ENCODE data around the gene ATPAF2. TPM values are rescaled to one million over a fixed set of nuclear protein-coding genes. Genes with fewer than 3 reads are reported as not detected.

The ATPAF2 gene
- total RNA-seq, 1 experiment from 2014 or later: 46.1 TPM

- Histone ChIP-seq H3K9me3 (ENCODE audit: control insufficient read depth in 1 of 2, insufficient read depth in 1 of 2, low read depth in 1 of 2, low read length in 2 of 2) (no peaks in the 10 kb centered on the region), H3K9me2 (ENCODE audit: insufficient read depth) (no peaks in the 10 kb centered on the region), H3K36me3 (ENCODE audit: control insufficient read depth in 1 of 2, insufficient read depth in 2 of 2, low read length in 2 of 2) (0 out of 4 replicates have a peak, but pooled peaks cover 0 to 3% of the 10 kb centered on the region in 2 experiments), H3K27ac (ENCODE audit: low read depth, low read length) (no peak overlapping the region), H3K9ac (ENCODE audit: low read length) (no peak overlapping the region), H3K79me2 (ENCODE audit: insufficient read depth, low read length) (peaks cover 22% of the 10 kb centered on the region), H3K4me1 (ENCODE audit: control insufficient read depth in 1 of 2, insufficient read depth in 2 of 2, low read length in 2 of 2) (peaks cover 6 to 21% of the 10 kb centered on the region in 2 experiments; a peak in 3 of 4 replicates), H4K20me1 (ENCODE audit: insufficient read depth) (no peaks in the 10 kb centered on the region), H3K27me3 (ENCODE audit: insufficient read depth, low read length) (no peaks in the 10 kb centered on the region), H3K4me2 (ENCODE audit: low read length) (no peak overlapping the region), H3K4me3 (replicated peaks in 1 of 2; ENCODE audit: low read depth in 1 of 2, low read length in 2 of 2) (no peak overlapping the region), H2AFZ (ENCODE audit: low read depth, low read length, poor library complexity, severe bottlenecking) (no peak overlapping the region)
- CTCF ChIA-PET: no interaction called here
- ATAC-seq (no peak), DNase-seq (ENCODE audit: low read depth, low spot score) (no peak)
- BruUV-seq (replicated peaks): no TSS peak
- POLR2A ChIA-PET: no interaction called here
- intact Hi-C loops (cut with micrococcal nuclease): no loop called here
- RAD21 ChIA-PET (ENCODE audit: low non-redundant PET in 1 of 2, low total read pairs in 2 of 2, uncharacterized antibody in 2 of 2, unreplicated experiment in 2 of 2): no interaction called here
- TF ChIP-seq FOSL1 (IDR thresholded peaks at IDR 0.05; ENCODE audit: low read depth) (no peak), POLR2AphosphoS5 (IDR thresholded peaks at IDR 0.05; ENCODE audit: low read depth, low read length) (no peak), ATF3 (IDR thresholded peaks at IDR 0.05) (no peak), ZNF274 (IDR thresholded peaks at IDR 0.05; ENCODE audit: low read depth, low read length) (no peak), CEBPB (IDR thresholded peaks at IDR 0.05; ENCODE audit: low read depth) (no peak), SP1 (IDR thresholded peaks at IDR 0.05; ENCODE audit: low read depth) (no peak), RAD21 (IDR thresholded peaks at IDR 0.05; ENCODE audit: low read depth) (no peak), REST (IDR thresholded peaks at IDR 0.05; ENCODE audit: low read depth) (no peak), TCF7L2 (IDR thresholded peaks at IDR 0.05; ENCODE audit: borderline replicate concordance, extremely low read depth, insufficient read depth, insufficient read length) (no peak), JUND (IDR thresholded peaks at IDR 0.05) (no peak)
- TF ChIP-seq, protein P1, sequence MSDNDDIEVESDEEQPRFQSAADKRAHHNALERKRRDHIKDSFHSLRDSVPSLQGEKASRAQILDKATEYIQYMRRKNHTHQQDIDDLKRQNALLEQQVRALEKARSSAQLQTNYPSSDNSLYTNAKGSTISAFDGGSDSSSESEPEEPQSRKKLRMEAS (IDR thresholded peaks at IDR 0.05): no peak
These were observed 2.8 kb upstream of the ATPAF2 start for GRCh38 chr17:18041776-18042175.
